HG02678 (cell line): ENCODE data around the gene UBIAD1.
"Not testable (repeated sequence)": the region's sequence is repeated elsewhere in the genome, so short reads cannot be mapped to it uniquely, and the experiment has no call there.

Source experiments
- ATAC-seq: cut with Tn5 transposase; IDR thresholded peaks from one replicate; pipeline ENCODE4 v1.9.1; 2021; ENCODE audit warnings: mild to moderate bottlenecking, moderate library complexity; ENCODE audit not compliant: unreplicated experiment

UBIAD1 gene, protein sequence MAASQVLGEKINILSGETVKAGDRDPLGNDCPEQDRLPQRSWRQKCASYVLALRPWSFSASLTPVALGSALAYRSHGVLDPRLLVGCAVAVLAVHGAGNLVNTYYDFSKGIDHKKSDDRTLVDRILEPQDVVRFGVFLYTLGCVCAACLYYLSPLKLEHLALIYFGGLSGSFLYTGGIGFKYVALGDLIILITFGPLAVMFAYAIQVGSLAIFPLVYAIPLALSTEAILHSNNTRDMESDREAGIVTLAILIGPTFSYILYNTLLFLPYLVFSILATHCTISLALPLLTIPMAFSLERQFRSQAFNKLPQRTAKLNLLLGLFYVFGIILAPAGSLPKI

DNA sequence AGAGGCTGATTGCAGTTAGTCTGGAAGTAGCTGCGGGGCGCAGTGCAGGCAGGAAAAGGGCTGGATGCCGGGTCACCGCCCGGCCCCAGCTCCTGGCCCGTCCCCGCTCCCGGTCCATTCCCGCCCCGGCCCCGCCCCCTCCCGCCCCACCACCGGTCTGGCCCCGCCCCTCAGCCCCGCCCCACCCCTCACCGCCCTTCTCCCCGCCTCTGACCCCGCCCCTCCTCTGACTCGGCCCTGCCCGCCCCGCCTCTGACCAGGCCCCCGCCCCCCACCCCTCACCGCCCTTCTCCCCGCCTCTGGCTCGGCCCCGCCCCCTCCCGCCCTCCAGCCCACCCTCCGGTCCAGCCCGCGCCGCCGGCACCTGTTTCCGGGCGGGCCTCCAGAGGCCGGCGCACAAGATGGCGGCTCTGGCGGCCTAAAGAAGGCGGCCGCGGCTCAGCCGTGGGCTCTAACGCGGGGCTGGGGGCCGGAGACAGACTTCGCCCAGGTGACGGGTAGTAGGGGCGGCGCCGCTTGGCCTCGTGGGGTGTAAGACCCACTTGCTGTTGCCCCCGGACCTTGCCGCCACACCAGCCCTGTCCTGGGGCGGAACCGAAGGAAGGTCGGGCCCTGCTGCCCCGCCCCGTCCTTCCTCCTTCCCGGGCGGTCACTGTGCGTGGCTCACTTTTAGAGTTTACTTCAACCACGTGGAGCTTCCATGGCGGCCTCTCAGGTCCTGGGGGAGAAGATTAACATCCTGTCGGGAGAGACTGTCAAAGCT lies at the start of gene UBIAD1:
UBIAD1 (plus strand) TSS at position 367 of the 763 bp plus-strand sequence; CDS start at position 701, 334 bp downstream.
- ATAC-seq = peak; percentile 92

DNA sequence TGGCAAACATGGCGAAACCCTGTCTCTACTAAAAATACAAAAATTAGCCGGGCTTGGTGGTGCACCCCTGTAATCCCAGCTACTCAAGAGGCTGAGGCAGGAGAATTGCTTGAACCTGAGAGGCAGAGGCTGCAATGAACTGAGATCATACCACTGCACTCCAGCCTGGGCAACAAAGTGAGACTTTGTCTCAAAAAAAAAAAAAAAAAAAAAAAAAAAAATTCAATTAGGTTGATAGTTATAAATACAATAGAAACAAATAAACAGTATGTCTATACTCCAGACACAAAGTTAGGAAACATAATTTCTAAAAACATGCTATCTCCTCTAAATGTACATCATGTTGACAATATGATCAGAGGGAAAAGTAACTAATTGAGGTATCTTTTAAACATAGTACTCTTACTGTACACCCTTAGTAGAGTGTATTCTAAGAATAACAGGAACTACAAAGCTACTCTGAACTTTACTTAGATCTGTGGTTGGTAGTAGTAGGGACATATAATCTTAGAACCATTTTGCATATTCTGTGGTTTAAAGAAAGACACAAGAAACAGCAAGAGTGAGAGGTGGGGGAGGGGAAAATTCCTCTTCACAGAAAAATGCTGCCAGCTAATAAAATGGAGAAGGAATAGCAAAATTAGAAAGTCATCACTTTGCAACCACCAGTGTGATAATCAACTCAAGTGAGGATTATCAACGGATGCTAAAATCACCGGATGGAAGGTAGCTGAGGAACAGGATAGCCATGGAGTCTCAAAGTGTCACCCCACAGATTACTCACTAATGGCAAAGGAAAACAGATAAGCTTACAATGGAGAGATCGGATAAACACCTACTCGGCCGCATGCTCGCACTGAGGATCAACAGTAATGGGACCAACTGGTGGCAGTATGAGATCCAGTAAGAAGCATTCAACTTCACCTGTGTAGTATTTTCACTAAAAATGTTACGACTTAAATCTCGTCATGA lies 45.6 kb upstream of the UBIAD1 start:
- ATAC-seq = peak; percentile 56

DNA sequence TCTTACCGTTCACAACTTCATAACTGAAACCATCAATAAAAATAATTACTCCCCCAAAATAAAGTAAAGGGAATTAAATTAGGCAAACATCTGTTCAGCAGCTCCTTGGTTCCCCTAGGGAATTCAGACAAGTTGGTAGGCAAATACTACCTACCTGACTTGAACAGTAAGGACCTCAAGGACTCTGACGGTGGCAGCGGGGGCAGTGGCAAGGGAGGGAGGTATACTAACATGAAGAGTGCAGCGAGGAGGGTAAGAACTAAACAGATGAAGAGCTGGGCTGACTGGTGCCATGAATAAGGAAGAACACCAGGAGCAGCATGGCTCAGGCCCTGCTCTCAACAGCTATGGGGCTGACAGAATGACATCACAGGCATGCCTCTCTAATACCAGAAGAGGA lies 43.8 kb upstream of the UBIAD1 start:
- ATAC-seq = no peak

DNA sequence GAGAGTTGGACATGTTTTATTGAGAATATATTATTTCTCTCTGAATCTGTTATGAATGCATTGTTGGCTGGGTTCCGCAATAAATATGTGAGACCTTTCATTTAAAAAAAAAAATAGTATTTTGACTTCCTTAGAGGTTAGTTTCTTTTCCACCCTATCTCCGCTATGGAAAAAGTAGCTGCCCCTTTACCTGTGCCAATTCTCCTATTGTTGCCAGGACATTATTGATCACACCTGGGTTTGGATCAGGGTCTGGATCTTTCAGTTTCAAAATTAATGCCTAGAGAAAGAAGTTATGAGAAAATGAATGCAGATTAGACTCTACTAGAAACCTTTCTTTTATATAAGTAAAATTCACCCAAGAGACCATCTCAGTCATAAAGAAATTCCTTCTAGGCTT lies 39.8 kb upstream of the UBIAD1 start:
- ATAC-seq = no peak

DNA sequence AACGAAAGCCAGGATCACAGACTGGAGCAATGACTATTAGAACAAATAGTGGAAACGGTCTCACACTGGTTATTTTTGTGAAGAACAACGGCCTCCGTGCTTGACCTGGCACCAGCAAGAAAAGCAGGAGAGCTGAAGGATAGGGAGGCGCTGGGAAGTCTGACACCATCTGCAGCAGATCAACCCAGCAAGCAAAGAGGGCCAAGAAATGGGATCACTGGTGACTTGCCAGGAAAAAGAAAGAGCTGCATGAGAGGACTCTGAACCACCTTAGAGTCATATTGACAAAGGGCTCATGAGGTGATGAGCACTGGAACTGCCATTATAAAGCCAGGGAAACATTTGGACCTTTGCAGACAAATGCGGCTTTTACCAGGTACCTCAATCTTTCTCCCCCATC lies 35.6 kb upstream of the UBIAD1 start:
- ATAC-seq = no peak

DNA sequence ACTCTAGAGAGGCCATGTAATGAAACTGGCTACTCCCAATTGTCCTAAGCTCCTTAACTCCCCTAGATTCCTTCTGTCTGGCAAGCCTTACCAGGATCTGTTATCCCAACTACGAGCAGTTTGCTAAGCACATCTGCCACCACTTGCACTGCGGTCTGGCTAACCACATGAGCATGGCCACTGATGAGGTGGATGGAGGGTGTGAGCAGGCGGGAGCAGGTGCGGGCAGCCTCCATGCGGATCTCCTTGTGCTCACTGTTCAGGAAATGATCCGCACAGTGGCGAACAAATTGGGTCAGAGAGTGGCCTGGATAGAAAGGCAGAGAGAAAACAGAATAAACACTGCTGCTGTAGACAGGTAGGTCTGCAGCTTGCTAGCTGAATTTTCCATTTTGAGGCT lies 34.7 kb upstream of the UBIAD1 start:
- ATAC-seq = no peak

DNA sequence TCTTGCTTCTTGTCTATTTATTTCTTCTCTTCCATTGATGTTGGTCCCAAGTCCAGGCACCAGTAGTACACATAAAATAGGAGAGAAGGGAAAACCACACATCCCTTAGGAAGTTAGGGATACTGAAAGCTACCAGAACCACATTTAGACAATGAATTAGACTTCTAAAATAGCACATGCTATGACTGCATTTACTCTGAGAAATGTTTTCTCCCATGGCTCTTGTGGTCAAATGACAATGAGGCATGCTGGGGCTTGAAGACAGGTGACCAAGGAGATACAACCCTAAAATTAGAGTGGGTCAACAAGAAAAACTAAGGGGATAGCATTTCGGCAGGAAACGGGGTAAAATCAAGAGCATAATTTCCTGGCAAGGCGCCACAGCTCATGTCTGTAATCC lies 27.8 kb upstream of the UBIAD1 start:
- no peak for ATAC-seq

DNA sequence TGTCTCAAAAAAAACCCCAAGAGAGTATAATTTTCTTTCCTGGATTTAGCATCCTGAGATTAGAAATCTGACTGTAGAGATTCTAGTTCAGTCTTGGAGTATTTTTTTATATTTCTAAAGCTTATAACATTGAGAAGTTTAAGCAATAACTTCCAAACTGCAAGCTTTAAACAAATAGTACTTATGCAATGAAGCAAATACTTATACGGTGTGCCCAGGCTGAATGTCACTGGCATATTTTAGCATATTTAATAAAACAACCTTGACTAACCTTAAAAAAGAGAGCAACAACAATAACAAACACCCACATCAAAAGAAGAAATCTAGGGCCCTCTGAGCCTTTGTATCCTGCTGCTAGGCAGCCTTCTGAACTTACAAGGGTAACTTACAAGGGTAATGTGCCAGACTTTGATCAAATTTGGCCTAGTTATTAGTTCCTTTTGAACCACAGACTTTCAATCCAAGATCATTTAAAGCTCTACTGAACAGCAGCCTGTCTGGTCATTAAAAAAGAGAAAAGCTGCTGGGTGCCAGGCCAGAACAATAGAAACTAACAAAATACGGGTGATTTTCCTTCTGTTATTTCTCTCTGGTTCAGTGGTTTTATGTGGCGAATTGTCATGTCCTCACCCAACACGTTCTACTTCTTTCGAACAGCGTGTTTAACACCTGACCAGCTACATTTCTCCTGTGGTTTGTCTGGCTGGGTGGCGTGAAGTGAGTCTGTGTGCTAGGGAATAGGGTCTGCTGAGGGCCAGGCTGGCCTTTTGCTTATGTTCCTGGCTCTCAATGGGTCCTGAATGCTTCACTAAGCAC lies 26.9 kb upstream of the UBIAD1 start:
- no peak for ATAC-seq

DNA sequence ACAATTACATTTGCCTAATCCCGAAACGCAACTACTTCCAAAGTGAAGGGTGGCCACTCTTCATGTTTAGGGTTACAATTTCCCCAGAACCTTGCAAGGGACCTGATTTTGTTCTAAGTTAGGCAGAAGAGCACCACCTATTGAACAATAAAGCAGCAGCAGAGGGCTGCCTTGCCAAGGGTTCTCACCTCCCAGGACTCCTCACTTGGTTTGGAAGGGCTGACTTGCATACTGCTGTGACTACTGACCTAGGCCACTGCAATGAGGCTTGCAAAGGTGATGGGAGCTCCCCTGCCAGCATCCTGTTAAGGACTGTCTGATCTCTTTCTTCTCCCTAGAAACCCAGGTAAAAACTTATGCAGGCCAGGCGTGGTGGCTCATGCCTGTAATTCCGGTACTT lies 24.8 kb upstream of the UBIAD1 start:
- no peak for ATAC-seq

DNA sequence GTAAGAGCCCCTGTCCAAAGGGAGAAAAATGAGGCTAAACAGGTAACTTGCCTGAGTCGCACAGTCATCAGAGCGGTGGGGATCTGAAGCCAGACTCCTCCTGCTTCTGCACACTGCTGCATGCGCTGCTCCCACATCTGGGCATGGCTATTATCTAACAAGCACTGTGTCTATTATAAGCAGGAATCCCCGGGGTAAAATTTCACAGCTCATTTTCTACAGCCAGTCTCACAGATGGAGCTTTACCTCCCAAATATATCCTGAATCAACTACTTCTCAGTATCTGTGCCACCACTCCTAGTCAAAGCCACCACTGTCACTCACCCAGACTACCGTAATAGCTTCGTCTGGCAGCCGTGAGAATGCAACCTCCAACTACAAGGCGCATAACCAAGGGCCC lies 20.5 kb upstream of the UBIAD1 start:
- no peak for ATAC-seq

DNA sequence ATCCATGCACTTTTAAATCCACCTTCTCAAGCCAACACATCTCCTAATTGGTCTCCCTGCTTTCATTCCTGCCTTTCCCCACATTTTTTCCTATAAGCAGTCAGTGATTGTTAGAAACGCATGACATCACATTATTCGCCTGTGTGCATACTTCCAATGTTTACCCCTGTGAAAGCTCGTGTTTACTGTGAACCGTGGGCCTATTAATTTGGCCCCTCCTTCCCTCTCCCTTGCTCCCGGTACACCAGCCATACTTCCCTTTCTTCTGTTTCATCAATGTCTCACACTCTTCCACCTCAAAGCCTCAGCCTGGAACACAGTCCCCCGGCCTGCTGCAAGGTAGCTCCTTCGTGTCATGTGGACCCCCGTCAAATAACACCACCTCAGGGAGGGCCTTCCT lies 19.8 kb upstream of the UBIAD1 start:
- no peak for ATAC-seq

DNA sequence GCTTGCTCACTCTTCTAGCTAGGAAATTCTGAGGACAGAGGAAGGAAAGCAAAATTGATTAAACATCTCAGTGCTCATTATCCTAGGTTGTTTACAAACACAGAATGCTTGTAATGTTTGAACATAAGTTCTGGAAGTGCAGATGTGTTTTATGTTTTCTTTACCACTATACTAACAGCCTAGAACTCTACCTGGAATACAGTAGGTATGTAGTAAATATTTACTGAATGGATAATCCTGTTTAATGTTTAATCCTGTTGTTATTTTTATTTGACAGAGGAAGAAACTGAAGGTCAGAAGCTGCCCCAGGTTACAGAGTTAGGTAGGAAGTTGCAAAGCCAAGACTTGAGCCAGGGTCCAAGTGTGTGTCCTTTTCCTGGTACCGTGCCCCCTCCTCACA lies 16.7 kb upstream of the UBIAD1 start:
- ATAC-seq = no peak

DNA sequence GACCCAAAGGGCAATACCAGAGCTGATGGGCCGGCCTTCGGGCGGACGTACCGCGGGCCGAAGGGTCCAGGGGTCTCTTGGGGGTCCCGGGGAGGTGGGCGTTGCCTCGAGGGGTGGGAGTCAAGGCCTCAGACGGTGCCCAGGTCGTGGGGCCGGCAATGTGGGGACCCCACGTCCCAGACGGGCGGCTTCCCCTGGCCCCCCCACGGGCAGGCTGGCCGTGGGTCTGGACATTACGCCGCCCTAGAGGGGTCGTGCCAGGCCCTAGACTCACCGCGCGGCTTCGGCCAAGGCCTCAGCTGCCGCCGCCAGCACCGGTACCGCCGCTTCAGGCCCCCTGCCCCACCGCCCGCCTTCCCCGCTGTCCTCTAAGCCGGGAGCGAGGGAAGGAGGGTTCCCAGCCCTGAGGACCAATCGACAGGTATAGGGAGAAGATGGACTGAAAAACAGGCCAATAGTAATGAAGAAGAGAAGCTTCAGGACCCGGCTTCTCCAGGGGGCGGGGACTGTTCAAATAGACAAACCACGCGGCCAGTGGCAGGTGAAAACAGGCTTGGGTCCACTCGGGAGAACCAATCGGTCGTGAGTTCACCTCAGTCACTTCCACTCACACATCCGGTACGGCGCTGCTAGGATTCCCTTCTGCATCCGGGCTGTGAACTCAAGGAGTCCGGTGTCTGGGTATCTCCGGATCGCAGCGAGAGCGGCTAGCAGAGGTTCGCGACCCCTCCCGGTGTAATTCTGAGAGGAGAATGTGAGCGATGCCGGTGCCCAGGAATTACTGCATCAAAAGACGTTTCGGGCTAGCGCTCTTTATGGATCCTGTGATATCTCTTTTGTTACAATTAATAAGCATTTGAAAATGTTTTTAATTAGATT lies 10.6 kb upstream of the UBIAD1 start, which contains the start of gene MTOR:
MTOR (minus strand) TSS at position 381 of the 879 bp plus-strand sequence. CDS start 3,142 bp downstream, outside the sequence.
- ATAC-seq = peak; percentile 99

DNA sequence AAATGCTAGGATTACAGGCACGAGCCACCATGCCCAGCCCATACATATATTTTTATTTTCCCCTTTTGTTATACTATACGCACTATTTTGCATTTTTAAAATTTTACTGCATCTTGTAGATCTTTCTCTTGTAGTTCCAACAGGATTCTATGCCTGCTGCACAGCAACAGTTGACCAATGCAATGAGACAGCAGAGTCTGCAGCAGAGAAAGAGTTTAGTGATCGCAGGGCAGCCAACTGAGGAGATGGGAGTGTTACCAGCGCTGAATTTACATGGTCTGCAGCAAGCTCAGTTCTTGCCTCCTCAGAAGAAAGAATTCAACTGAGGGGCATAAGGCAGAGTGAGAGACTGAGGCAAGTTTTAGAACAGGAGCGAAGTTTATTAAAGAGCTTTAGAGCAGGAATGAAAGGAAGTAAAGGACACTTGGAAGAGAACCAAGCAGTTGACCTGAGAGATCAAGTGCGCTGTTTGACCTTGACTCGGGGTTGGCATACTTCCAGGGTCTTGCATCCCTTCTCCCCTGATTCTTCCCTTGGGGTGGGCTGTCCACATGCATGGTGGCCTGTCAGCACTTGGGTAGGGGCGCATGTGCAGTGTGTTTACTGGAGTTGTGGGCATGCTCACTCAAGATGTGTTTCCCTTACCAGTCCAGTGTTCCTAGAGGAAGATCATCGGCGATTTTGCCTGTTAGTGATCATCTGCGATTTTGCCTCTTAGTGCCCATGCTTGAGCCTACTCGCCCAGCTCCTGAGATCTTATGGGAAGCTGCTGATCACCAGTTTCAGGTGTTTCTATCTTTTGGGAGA lies 6.5 kb upstream of the UBIAD1 start:
- no peak for ATAC-seq

DNA sequence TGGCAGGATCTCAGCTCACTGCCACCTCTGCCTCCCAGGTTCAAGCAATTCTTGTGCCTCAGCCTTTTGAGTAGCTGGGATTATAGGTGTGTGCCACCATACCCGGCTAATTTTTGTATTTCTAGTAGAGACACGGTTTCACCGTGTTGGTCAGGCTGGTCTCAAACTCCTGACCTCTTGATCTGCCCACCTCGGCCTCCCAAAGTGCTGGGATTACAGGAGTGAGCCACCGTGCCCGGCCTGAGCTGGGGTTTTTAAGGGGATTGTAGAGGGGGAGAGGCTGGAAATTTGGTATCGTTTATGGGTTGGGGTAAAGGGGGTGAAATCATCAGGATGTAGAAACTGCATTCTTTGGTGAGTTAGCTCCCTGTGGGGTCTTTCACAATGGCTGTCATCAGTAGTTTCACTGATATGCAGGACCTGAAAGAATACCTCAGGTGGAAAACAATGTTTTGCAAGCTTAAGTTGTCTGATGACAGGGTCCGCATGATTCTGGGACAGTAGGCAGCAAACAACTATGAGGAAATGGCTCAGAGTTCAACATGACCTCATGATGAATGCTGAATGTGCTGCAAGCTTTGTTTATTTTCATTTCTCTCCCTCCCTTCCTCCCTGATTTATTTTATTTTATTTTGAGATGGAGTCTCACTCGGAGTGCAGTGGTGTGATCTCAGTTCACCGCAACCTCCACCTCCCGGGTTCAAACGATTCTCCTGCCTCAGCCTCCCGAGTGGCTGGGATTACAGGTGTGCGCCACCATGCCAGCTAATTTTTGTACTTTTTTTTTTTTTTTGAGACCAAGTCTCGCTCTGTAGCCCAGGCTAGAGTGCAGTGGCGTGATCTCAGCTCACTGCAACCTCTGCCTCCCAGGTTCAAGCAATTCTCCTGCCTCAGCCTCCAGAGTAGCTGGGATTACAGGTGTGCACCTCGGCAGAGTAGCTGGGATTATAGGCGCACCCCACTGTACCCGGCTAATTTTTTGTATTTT lies 5.4 kb upstream of the UBIAD1 start:
- ATAC-seq = not testable (repeated sequence)

DNA sequence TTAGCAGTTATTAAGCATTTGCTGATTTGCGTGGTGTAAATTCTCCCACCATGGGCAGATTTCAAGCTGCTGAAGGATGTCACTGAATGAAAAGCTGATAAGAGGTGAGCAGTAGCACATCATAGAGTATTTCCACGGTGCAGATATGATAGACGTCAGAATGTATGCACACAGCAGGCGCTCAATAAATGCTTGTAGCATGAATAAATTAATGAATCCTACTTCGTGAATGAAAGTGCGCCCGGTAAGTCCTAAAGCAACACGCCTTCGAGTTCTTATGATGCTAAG lies 510 bp upstream of the UBIAD1 start:
- no peak for ATAC-seq

DNA sequence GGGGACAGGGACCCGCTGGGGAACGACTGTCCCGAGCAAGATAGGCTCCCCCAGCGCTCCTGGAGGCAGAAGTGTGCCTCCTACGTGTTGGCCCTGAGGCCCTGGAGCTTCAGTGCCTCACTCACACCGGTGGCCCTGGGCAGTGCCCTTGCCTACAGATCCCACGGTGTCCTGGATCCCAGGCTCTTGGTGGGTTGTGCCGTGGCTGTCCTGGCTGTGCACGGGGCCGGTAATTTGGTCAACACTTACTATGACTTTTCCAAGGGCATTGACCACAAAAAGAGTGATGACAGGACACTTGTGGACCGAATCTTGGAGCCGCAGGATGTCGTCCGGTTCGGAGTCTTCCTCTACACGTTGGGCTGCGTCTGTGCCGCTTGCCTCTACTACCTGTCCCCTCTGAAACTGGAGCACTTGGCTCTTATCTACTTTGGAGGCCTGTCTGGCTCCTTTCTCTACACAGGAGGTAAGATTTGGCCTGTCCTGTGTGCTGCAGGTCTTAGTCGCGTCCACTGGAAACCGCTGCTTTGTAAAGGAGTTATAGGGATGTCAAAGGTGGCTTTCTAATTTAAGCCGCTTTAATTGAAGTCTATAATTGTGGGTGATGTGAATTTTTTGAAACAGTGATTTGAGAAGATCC lies 717 bp downstream of the UBIAD1 start:
- peak; percentile 26 for ATAC-seq
